ENCODE data around the gene CMTM2. TPM values are rescaled to one million over a fixed set of nuclear protein-coding genes. Genes with fewer than 3 reads are reported as not detected.
A peak's percentile ranks its signal among the peaks of the same experiment; 100 is the strongest.

Gene CMTM2
- total and polyA plus RNA-seq, 9 of the 15 experiments (the other 6 are each of a cell fraction or from before 2014, with no cell fraction given), result not detected

- TF ChIP-seq SAP30 (IDR thresholded peaks at IDR 0.05; ENCODE audit: borderline replicate concordance, insufficient read depth, low read depth, low read length, poor library complexity, severe bottlenecking), result no peak
- no peak for TF ChIP-seq ZNF699 (CRISPR knock-in tag; IDR thresholded peaks at IDR 0.05; ENCODE audit: insufficient replicate concordance)
- no peak for TF ChIP-seq PCBP1 (IDR thresholded peaks at IDR 0.05; ENCODE audit: low read depth, low read length, poor library complexity, severe bottlenecking)
- no peak for TF ChIP-seq COPS2 (conservative IDR thresholded peaks at IDR 0.05)
- TF ChIP-seq RAD21 (CRISPR knock-in tag; conservative IDR thresholded peaks at IDR 0.05 in 1 of 2, IDR thresholded peaks at IDR 0.05 in 1 of 2), result no peak; a peak in 1 of 4 replicates
- no peak for TF ChIP-seq RNF2 (IDR thresholded peaks at IDR 0.05)
- no peak for TF ChIP-seq PHF20 (IDR thresholded peaks at IDR 0.05; ENCODE audit: partially characterized antibody)
- no peak for TF ChIP-seq CBFB (CRISPR knock-in tag; IDR thresholded peaks at IDR 0.05)
- TF ChIP-seq NCOA4 (IDR thresholded peaks at IDR 0.05; ENCODE audit: partially characterized antibody), result no peak
- peak; percentile 80 for TF ChIP-seq EGR1 (conservative IDR thresholded peaks at IDR 0.05)
- TF ChIP-seq KLF6 (CRISPR knock-in tag; IDR thresholded peaks at IDR 0.05; ENCODE audit: borderline replicate concordance), result no peak
- no peak for TF ChIP-seq PCBP2 (IDR thresholded peaks at IDR 0.05; ENCODE audit: low read depth, low read length, poor library complexity, severe bottlenecking)
- TF ChIP-seq NCOR1 (IDR thresholded peaks at IDR 0.05), result peak; percentile 84
- TF ChIP-seq SIN3B (IDR thresholded peaks at IDR 0.05; ENCODE audit: low read depth), result no peak
- TF ChIP-seq NCOA6 (IDR thresholded peaks at IDR 0.05), result no peak
- no peak for TF ChIP-seq ZNF408 (CRISPR knock-in tag; IDR thresholded peaks at IDR 0.05; ENCODE audit: low read depth)
- no peak for TF ChIP-seq HNRNPL (IDR thresholded peaks at IDR 0.05; ENCODE audit: low read depth, low read length)
- no peak for TF ChIP-seq THRB (CRISPR knock-in tag; conservative IDR thresholded peaks at IDR 0.05)
- no peak for TF ChIP-seq CTCF (IDR thresholded peaks at IDR 0.05 in 2 of 3, conservative IDR thresholded peaks at IDR 0.05 in 1 of 3; ENCODE audit: insufficient read depth in 2 of 3, low read depth in 1 of 3, low read length in 3 of 3)
- TF ChIP-seq RBFOX2 (IDR thresholded peaks at IDR 0.05; ENCODE audit: low read depth, low read length), result no peak
- TF ChIP-seq ADNP (tag; IDR thresholded peaks at IDR 0.05), result no peak
- no peak for TF ChIP-seq SP2 (IDR thresholded peaks at IDR 0.05; ENCODE audit: extremely low read depth, low read depth, low read length, poor library complexity, severe bottlenecking)
- no peak for TF ChIP-seq ZNF224 (CRISPR knock-in tag; IDR thresholded peaks at IDR 0.05)
- no peak for TF ChIP-seq ZZZ3 (IDR thresholded peaks at IDR 0.05)
- no peak for TF ChIP-seq FUS (optimal IDR thresholded peaks at IDR 0.05; ENCODE audit: low read depth, low read length)
- TF ChIP-seq ZNF431 (CRISPR knock-in tag; IDR thresholded peaks at IDR 0.05), result no peak
- peak; percentile 63 for TF ChIP-seq MEIS2 (IDR thresholded peaks at IDR 0.05; ENCODE audit: partially characterized antibody)
- no peak for TF ChIP-seq HEY1 (CRISPR knock-in tag; IDR thresholded peaks at IDR 0.05; ENCODE audit: borderline replicate concordance)
- TF ChIP-seq LCOR (CRISPR knock-in tag; IDR thresholded peaks at IDR 0.05), result no peak
Measured at GRCh38 chr16:66534376-66534799, 44.9 kb upstream of the CMTM2 start (continued).

Measured in K562 (cell line).